ENCODE measurements around the gene SMARCAL1. TPM values are rescaled to one million over a fixed set of nuclear protein-coding genes. Genes with fewer than 3 reads are reported as not detected.

Gene SMARCAL1
- total RNA-seq, 4 donors from 2014 or later = 13.5 to 28.2 (median 20.6) TPM

DNA sequence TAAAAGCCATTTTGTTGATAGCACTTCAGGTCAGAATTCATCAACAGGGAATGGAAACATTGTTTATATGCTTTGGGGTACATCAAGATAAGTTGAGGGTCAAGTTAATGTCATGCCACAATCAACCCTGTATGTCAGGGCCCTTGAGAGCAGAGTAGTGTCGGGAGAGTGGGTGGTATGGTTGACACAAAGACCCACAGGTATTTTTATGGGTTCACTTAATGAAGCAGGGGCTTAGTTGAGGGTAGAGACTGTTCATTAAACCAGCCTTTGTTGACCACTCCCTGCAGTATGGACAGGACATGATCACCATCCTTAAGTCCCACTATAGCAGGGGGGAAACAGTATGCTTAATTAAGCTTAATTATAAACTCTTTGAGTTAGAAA lies 92.1 kb downstream of the SMARCAL1 start:
- Histone ChIP-seq H3K36me3 (peaks cover 54% of the 10 kb centered on the region), H3K4me3 (no peak overlapping the region)
- no peak for TF ChIP-seq EP300 (IDR thresholded peaks at IDR 0.05)
- TF ChIP-seq POLR2AphosphoS5 (IDR thresholded peaks at IDR 0.05) = no peak
- TF ChIP-seq, protein P1, sequence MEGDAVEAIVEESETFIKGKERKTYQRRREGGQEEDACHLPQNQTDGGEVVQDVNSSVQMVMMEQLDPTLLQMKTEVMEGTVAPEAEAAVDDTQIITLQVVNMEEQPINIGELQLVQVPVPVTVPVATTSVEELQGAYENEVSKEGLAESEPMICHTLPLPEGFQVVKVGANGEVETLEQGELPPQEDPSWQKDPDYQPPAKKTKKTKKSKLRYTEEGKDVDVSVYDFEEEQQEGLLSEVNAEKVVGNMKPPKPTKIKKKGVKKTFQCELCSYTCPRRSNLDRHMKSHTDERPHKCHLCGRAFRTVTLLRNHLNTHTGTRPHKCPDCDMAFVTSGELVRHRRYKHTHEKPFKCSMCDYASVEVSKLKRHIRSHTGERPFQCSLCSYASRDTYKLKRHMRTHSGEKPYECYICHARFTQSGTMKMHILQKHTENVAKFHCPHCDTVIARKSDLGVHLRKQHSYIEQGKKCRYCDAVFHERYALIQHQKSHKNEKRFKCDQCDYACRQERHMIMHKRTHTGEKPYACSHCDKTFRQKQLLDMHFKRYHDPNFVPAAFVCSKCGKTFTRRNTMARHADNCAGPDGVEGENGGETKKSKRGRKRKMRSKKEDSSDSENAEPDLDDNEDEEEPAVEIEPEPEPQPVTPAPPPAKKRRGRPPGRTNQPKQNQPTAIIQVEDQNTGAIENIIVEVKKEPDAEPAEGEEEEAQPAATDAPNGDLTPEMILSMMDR (IDR thresholded peaks at IDR 0.05) = no peak
- no peak for TF ChIP-seq POLR2A (IDR thresholded peaks at IDR 0.05)

DNA sequence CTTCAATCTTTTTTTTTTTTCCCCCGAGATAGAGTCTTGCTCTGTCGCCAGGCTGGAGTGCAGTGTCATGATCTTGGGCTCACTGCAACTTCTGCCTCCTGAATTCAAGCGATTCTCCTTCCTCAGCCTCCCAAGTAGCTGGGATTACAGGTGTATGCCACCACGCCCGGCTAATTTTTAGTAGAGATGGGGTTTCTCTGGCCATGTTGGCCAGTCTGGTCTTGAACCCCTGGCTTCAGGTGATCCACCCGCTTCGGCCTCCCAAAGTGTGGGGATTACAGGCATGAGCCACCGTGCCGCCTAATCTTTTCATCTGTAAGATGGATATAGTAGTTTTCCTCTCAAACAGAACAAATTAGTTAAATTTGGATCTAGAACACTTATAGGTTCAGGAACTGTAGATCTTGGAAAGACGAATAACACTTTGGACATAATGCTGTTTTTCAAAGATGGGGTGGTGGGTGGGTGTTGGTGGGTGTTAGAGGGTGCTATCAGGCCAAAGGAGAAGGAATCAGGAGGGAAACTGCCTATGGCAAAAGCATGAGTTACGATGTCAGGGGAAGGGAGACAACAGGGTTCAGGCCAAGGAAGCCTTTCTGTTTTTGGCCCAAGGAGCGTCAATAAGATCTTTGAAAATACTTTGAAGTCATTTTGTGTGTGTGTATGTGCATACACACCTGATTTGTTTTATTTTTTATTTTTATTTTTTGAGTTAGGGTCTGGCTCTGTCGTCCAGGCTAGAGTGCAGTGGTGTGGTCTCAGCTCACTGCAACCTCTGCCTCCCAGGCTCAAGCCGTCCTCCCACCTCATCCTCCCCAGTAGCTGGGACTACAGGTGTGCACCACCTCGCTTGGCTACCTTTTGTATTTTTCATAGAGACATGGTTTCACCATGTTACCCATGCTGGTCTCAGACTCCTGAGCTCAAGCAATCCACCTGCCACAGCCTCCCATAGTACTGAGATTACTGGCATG lies 93.1 kb downstream of the SMARCAL1 start:
- peaks cover 46% of the 10 kb centered on the region for H3K36me3 ChIP-seq

More for the DNA sequence above, 92.1 kb downstream of the SMARCAL1 start:
- WGBS = 69% methylated on average over 1 of the region's 1 CpG
- H3K27me3 ChIP-seq = no peaks in the 10 kb centered on the region
- H3K27ac ChIP-seq = no peak overlapping the region
- peaks cover 22% of the 10 kb centered on the region for H3K4me1 ChIP-seq
- H3K9me3 ChIP-seq = no peaks in the 10 kb centered on the region
- DNase-seq (ENCODE audit: low spot score in 2 of 2) = no peak

DNA sequence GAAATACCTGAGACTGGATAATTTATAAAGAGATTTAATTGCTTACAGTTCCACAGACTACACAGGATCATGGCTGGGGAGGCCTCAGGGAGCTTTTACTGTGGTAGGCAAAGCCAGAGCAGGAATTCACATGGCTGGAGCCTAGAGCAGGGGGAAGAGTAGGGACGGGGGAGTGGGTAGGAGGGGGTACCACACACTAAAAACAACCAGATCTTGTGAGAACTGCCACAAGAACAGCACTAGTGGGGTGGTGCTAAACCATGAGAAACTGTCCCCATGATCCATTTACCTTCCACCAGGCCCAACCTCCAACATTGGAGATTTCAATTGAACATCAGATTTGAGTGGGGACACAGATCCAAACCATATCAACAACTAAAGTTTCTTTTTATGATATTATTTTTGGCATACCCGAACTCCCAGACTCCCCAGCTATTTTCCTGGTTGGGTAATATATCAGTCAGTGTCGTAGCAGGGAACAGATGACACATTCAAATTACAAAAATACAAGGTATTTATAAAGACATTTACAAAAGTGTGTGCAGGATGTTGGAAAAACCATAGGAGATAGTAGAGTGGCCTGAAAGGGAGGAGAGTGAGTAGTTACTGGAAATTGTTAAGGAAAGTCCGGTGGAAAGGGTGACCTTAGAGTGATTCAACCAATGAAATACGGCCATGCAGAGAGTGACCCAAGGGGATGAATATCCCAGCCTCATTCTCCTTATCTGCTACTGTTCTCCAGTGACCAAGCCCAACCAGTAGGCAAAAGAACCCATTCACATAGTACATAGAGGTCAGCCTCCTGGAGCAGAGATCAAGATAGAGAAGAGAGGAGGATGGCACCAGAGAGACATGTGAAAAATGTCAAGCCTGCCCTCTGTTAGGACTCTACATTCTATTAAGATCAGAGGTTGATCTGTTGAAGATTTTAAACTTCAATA lies 95.2 kb downstream of the SMARCAL1 start:
- no peaks in the 10 kb centered on the region for H3K9me3 ChIP-seq
- no peak overlapping the region for H3K4me3 ChIP-seq
- H3K27me3 ChIP-seq = no peaks in the 10 kb centered on the region
- TF ChIP-seq EP300 (IDR thresholded peaks at IDR 0.05) (no peak), POLR2AphosphoS5 (IDR thresholded peaks at IDR 0.05) (no peak), POLR2A (IDR thresholded peaks at IDR 0.05) (no peak)
- TF ChIP-seq, protein P1 (IDR thresholded peaks at IDR 0.05) = no peak
- no peaks in the 10 kb centered on the region for H3K4me1 ChIP-seq
- 86% methylated on average over 5 of the region's 5 CpGs for WGBS
- no peak for DNase-seq (ENCODE audit: low spot score in 2 of 2)
- no peak overlapping the region for H3K27ac ChIP-seq
- H3K36me3 ChIP-seq = peaks cover 25% of the 10 kb centered on the region

More for the DNA sequence above, 93.1 kb downstream of the SMARCAL1 start:
- 95% methylated on average over 15 of the region's 15 CpGs for WGBS
- H3K27ac ChIP-seq = no peak overlapping the region
- TF ChIP-seq EP300 (IDR thresholded peaks at IDR 0.05) (no peak), POLR2AphosphoS5 (IDR thresholded peaks at IDR 0.05) (no peak), POLR2A (IDR thresholded peaks at IDR 0.05) (no peak)
- TF ChIP-seq, protein P1 (IDR thresholded peaks at IDR 0.05) = no peak
- no peaks in the 10 kb centered on the region for H3K9me3 ChIP-seq
- DNase-seq (ENCODE audit: low spot score in 2 of 2) = no peak
- H3K4me1 ChIP-seq = peaks cover 12% of the 10 kb centered on the region
- H3K27me3 ChIP-seq = no peaks in the 10 kb centered on the region
- no peak overlapping the region for H3K4me3 ChIP-seq

DNA sequence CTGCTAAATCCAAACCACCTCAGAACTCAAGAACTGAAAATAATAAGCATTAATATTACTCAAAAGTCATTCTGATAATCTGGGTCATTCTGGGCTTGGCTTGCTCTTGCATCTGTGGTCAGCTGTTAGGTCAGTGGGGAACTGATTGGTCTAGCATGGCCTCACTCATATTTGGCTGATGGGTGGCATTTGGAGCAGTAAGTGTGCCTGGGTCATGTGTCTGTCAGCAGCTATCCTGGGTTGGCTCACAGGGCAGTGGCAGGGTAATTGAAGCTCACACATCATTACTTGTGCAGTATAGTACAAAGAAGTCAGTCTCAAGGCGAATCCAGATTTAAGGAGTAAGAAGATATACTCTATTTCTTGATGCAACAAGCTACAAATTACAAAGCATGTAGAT lies 95.9 kb downstream of the SMARCAL1 start:
- DNase-seq (ENCODE audit: low spot score in 2 of 2) = no peak
- Histone ChIP-seq H3K4me1 (no peaks in the 10 kb centered on the region), H3K27me3 (no peaks in the 10 kb centered on the region), H3K4me3 (no peak overlapping the region), H3K36me3 (peaks cover 18% of the 10 kb centered on the region), H3K27ac (no peak overlapping the region), H3K9me3 (no peaks in the 10 kb centered on the region)
- 100% methylated on average over 1 of the region's 1 CpG for WGBS
- TF ChIP-seq, protein P1 (IDR thresholded peaks at IDR 0.05) = no peak
- TF ChIP-seq EP300 (IDR thresholded peaks at IDR 0.05) (no peak), POLR2AphosphoS5 (IDR thresholded peaks at IDR 0.05) (no peak), POLR2A (IDR thresholded peaks at IDR 0.05) (no peak)
